IPS-NIHi7 (cell line): ENCODE results near the gene TBX2.
"Not testable (repeated sequence)": the region's sequence is repeated elsewhere in the genome, so short reads cannot be mapped to it uniquely, and the experiment has no call there.

Experiments
- DNase-seq: peaks from one replicate; pipeline ENCODE4 v3.0.0; 2012; ENCODE audit warnings: mixed read lengths; ENCODE audit errors: extremely low spot score

Gene TBX2

GRCh38 chr17:61399131-61400065 lies at the start of gene TBX2:
Gene TBX2, plus strand, starts transcription at chr17:61399843. Its CDS starts 334 bp downstream, at chr17:61400177.
- peak; percentile 75 for DNase-seq

GRCh38 chr17:61351745-61352407 lies 47.8 kb upstream of the TBX2 start:
- no peak for DNase-seq

- no peak for DNase-seq
These were observed 47.3 kb upstream of the TBX2 start for GRCh38 chr17:61352408-61352770.

- no peak for DNase-seq
These were observed 46.7 kb upstream of the TBX2 start for GRCh38 chr17:61352781-61353491.

GRCh38 chr17:61353615-61354014 lies 46.0 kb upstream of the TBX2 start:
- no peak for DNase-seq

GRCh38 chr17:61354895-61355874 lies 44.5 kb upstream of the TBX2 start:
- DNase-seq: peak; percentile 49

- not testable (repeated sequence) for DNase-seq
These were observed 42.6 kb upstream of the TBX2 start for GRCh38 chr17:61357061-61357460.

GRCh38 chr17:61359513-61359912 lies 40.1 kb upstream of the TBX2 start:
- not testable (repeated sequence) for DNase-seq

- DNase-seq: no peak
These were observed 39.2 kb upstream of the TBX2 start for GRCh38 chr17:61360318-61360943.

- DNase-seq: no peak
These were observed 38.6 kb upstream of the TBX2 start for GRCh38 chr17:61361084-61361483.

- DNase-seq: no peak
These were observed 37.2 kb upstream of the TBX2 start for GRCh38 chr17:61362396-61362795.

GRCh38 chr17:61362852-61363600 lies 36.6 kb upstream of the TBX2 start:
- DNase-seq: no peak

GRCh38 chr17:61363601-61364462 lies 35.8 kb upstream of the TBX2 start:
- DNase-seq: no peak

- DNase-seq: no peak
These were observed 35.2 kb upstream of the TBX2 start for GRCh38 chr17:61364463-61364846.

- no peak for DNase-seq
These were observed 33.4 kb upstream of the TBX2 start for GRCh38 chr17:61366076-61366714.

- DNase-seq: peak; percentile 38
These were observed 32.8 kb upstream of the TBX2 start for GRCh38 chr17:61366715-61367413.

- DNase-seq: no peak
These were observed 31.4 kb upstream of the TBX2 start for GRCh38 chr17:61368049-61368831.
